Stomach (tissue), 4 donors: ENCODE results near the gene KSR2.

Experiments used
- CTCF ChIP-seq, 7 experiments: fragments of 450-650 bp in 4 of 7; fragments of 200-600 bp in 3 of 7; sonication (generic) in 3 of 7; IDR thresholded peaks; one replicate each; pipeline ENCODE4 v1.5.1; 2016 to 2019; ENCODE audit warnings: antibody characterized with exemption in 7 of 7, control low read depth in 2 of 7, mild to moderate bottlenecking in 1 of 7
- EP300 ChIP-seq: sonication (generic); formaldehyde crosslinking; IDR thresholded peaks from one replicate; pipeline ENCODE4 v1.6.1; 2017; ENCODE audit warnings: antibody characterized with exemption
- POLR2A ChIP-seq, 4 donors: fragments of 450-650 bp; IDR thresholded peaks; one replicate each; pipeline ENCODE4 v1.6.1; 2016; ENCODE audit warnings: antibody characterized with exemption in 4 of 4, control low read depth in 2 of 4, mild to moderate bottlenecking in 1 of 4, moderate library complexity in 1 of 4
- POLR2AphosphoS5 ChIP-seq, 3 donors: sonication (generic); formaldehyde crosslinking; IDR thresholded peaks; one replicate each; pipeline ENCODE4 v1.6.1; 2016; ENCODE audit warnings: antibody characterized with exemption in 3 of 3

- TF ChIP-seq CTCF (IDR thresholded peaks at IDR 0.05) (no peak), POLR2AphosphoS5 (IDR thresholded peaks at IDR 0.05) (no peak), EP300 (no peak), POLR2A (IDR thresholded peaks at IDR 0.05) (no peak)
Measured at GRCh38 chr12:117513353-117513752, 455.4 kb downstream of the KSR2 start.
